Panc1 (cell line): Measurements from ENCODE around the gene MAMDC2. TPM values are rescaled to one million over a fixed set of nuclear protein-coding genes. Genes with fewer than 3 reads are reported as not detected.

ENCODE experiments used
- ATAC-seq: fragments of 200-7000 bp; cut with Tn5 transposase; 2 replicates; pipeline ENCODE4 v1.9.1; 2020; ENCODE audit warnings: mild to moderate bottlenecking, moderate library complexity
- BruUV-seq: library from RNA; stranded (reverse); fragments of 400-500 nt; replicated peaks from 2 replicates; lab custom pipeline; 2021; lab: Mats Ljungman, UMichigan
- CTCF ChIA-PET: fragments of 300-600 bp; sonication (Branson Sonifier 250); formaldehyde crosslinking; loops from one replicate; lab custom pipeline; 2022; ENCODE audit warnings: antibody characterized with exemption; lab: Charles Lee
- POLR2A ChIA-PET: fragments of 300-600 bp; sonication (Branson Sonifier 250); formaldehyde crosslinking; loops from one replicate; lab custom pipeline; 2022; ENCODE audit warnings: antibody characterized with exemption; lab: Charles Lee
- DNase-seq: peaks from one replicate; pipeline ENCODE4 v3.0.0-alpha.2; 2010; ENCODE audit warnings: low read depth, low spot score
- H3K27ac ChIP-seq: 2 replicates; pipeline ENCODE4 v1.5.1; 2011; ENCODE audit warnings: mild to moderate bottlenecking, low read length, inconsistent platforms
- H3K27me3 ChIP-seq: fragments of 200-500 bp; sonication (Bioruptor generic); 2 replicates; pipeline ENCODE4 v1.6.0; 2014; ENCODE audit warnings: low read length, inconsistent platforms; ENCODE audit not compliant: control insufficient read depth, insufficient read depth
- H3K36me3 ChIP-seq: fragments of 200-500 bp; sonication (Bioruptor generic); 2 replicates; pipeline ENCODE4 v1.5.1; 2014; ENCODE audit warnings: inconsistent platforms, mild to moderate bottlenecking, low read length, moderate library complexity; ENCODE audit not compliant: control insufficient read depth, insufficient read depth
- H3K4me1 ChIP-seq: 2 replicates; pipeline ENCODE4 v1.5.1; 2011; ENCODE audit warnings: inconsistent platforms, mild to moderate bottlenecking, low read length, moderate library complexity; ENCODE audit not compliant: control insufficient read depth, insufficient read depth
- H3K4me3 ChIP-seq, 2 experiments: 2 replicates each; pipeline ENCODE4 v1.5.1; 2011 to 2012; ENCODE audit warnings: low read depth in 2 of 2, low read length in 2 of 2, mild to moderate bottlenecking in 2 of 2, inconsistent platforms in 1 of 2, moderate library complexity in 1 of 2
- H3K9me3 ChIP-seq: fragments of 200-500 bp; sonication (Bioruptor generic); 2 replicates; pipeline ENCODE4 v1.5.1; 2014; ENCODE audit warnings: low read depth, mild to moderate bottlenecking, inconsistent platforms, low read length, moderate library complexity; ENCODE audit not compliant: control insufficient read depth, insufficient read depth
- POLR2AphosphoS5 ChIP-seq: IDR thresholded peaks from 2 replicates; pipeline ENCODE4 v1.6.1; 2012; ENCODE audit warnings: mild to moderate bottlenecking, low read depth, low read length, moderate library complexity
- SIN3A ChIP-seq: IDR thresholded peaks from 2 replicates; pipeline ENCODE4 v1.6.1; 2012; ENCODE audit warnings: low read depth, mild to moderate bottlenecking, low read length, moderate library complexity, borderline replicate concordance; ENCODE audit not compliant: insufficient read depth
- TCF7L2 ChIP-seq: IDR thresholded peaks from 2 replicates; pipeline ENCODE4 v1.6.1; 2011; ENCODE audit warnings: mild to moderate bottlenecking, low read depth, low read length, inconsistent platforms
- in situ Hi-C: cut with HindIII; loops from 2 replicates; pipeline ENCODE4 v1.10.0; 2016; ENCODE audit warnings: low sequenced_read_pairs, low pct_unique_long_range_greater_than_20kb
- intact Hi-C: fragments of 100-400 bp; cut with micrococcal nuclease; formaldehyde crosslinking; loops from one replicate; pipeline ENCODE4 v1.10.0; 2022; ENCODE audit not compliant: unreplicated experiment
- total RNA-seq: library from RNA; stranded (reverse); gene quantifications from one replicate; pipeline ENCODE4 v1.2.1, GENCODE V29; 2021; ENCODE audit not compliant: unreplicated experiment
- TF ChIP-seq, protein P1 (sequence below), 2 experiments: IDR thresholded peaks; 2 replicates each; pipeline ENCODE4 v1.6.1; 2011 to 2012; ENCODE audit warnings: low read depth in 2 of 2, control low read depth in 1 of 2, low read length in 1 of 2, mild to moderate bottlenecking in 1 of 2, moderate library complexity in 1 of 2; ENCODE audit not compliant: insufficient read depth in 1 of 2
- TF ChIP-seq, protein P2 (sequence below): fragments of 450-650 bp; IDR thresholded peaks from 2 replicates; pipeline ENCODE4 v1.5.1; 2017; ENCODE audit warnings: mild to moderate bottlenecking

Gene MAMDC2
- total RNA-seq, 1 experiment from 2014 or later, result 1.5 TPM

DNA sequence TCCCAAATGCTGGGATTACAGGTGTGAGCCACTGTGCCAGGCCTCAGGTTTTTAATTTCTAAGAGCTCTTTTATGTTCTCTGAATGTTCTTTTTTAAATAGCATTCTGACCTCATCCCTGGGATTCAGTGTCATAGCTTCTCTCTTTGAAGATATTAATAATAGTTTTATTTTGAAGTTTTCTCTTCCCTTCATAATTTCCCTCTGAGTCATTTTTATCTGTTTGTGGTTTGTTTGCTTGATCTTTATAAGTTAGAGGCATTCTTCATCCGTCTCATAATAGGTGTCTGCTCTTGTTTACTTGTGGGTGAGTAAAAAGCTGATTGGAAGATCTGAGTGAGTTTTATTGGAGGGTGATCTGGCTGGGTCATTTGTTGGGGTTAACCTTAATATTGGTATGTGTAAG is 12.5 kb upstream of the MAMDC2 start:
- no peak overlapping the region for H3K27ac ChIP-seq
- in situ Hi-C loops (no loop called here), intact Hi-C loops (no loop called here)
- H3K36me3 ChIP-seq, result no peaks in the 10 kb centered on the region
- no peaks in the 10 kb centered on the region for H3K4me1 ChIP-seq
- CTCF ChIA-PET, result no interaction called here
- no peak overlapping the region for H3K4me3 ChIP-seq
- DNase-seq (no peak), ATAC-seq (no peak)
- POLR2A ChIA-PET, result no interaction called here
- no TSS peak for BruUV-seq
- no peaks in the 10 kb centered on the region for H3K9me3 ChIP-seq
- no peak for TF ChIP-seq SIN3A
- TF ChIP-seq, protein P1, sequence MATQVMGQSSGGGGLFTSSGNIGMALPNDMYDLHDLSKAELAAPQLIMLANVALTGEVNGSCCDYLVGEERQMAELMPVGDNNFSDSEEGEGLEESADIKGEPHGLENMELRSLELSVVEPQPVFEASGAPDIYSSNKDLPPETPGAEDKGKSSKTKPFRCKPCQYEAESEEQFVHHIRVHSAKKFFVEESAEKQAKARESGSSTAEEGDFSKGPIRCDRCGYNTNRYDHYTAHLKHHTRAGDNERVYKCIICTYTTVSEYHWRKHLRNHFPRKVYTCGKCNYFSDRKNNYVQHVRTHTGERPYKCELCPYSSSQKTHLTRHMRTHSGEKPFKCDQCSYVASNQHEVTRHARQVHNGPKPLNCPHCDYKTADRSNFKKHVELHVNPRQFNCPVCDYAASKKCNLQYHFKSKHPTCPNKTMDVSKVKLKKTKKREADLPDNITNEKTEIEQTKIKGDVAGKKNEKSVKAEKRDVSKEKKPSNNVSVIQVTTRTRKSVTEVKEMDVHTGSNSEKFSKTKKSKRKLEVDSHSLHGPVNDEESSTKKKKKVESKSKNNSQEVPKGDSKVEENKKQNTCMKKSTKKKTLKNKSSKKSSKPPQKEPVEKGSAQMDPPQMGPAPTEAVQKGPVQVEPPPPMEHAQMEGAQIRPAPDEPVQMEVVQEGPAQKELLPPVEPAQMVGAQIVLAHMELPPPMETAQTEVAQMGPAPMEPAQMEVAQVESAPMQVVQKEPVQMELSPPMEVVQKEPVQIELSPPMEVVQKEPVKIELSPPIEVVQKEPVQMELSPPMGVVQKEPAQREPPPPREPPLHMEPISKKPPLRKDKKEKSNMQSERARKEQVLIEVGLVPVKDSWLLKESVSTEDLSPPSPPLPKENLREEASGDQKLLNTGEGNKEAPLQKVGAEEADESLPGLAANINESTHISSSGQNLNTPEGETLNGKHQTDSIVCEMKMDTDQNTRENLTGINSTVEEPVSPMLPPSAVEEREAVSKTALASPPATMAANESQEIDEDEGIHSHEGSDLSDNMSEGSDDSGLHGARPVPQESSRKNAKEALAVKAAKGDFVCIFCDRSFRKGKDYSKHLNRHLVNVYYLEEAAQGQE (IDR thresholded peaks at IDR 0.05; ENCODE audit: insufficient read depth in 1 of 2, low read depth in 2 of 2, low read length in 1 of 2), result no peak
- TF ChIP-seq, protein P2, sequence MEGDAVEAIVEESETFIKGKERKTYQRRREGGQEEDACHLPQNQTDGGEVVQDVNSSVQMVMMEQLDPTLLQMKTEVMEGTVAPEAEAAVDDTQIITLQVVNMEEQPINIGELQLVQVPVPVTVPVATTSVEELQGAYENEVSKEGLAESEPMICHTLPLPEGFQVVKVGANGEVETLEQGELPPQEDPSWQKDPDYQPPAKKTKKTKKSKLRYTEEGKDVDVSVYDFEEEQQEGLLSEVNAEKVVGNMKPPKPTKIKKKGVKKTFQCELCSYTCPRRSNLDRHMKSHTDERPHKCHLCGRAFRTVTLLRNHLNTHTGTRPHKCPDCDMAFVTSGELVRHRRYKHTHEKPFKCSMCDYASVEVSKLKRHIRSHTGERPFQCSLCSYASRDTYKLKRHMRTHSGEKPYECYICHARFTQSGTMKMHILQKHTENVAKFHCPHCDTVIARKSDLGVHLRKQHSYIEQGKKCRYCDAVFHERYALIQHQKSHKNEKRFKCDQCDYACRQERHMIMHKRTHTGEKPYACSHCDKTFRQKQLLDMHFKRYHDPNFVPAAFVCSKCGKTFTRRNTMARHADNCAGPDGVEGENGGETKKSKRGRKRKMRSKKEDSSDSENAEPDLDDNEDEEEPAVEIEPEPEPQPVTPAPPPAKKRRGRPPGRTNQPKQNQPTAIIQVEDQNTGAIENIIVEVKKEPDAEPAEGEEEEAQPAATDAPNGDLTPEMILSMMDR, result no peak
- no peak for TF ChIP-seq TCF7L2
- no peak for TF ChIP-seq POLR2AphosphoS5
- no peaks in the 10 kb centered on the region for H3K27me3 ChIP-seq

DNA sequence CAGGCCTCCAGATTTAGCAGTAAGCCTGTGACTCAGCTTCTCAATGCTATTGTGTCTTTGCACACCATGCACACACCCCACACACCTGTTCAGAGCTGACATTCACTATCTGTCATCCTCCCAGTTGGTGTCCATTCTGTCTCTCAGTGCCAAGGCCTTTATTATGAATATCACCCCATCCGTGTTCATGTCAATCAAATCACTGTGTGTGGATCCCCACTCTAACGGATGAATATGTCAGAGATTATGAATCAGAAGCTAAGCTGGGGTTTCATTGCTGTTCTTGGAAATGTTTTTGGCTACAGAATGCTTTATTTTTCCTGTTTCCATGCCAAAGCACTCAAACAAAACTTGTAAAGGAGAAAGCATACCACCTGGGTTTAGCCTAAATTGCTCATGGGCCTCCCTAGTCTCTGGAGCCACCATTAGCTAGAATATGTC is 9.4 kb upstream of the MAMDC2 start:
- POLR2A ChIA-PET, result no interaction called here
- DNase-seq, result no peak

More for the DNA sequence above, 9.4 kb upstream of the MAMDC2 start:
- CTCF ChIA-PET, result no interaction called here
- TF ChIP-seq, protein P1 (IDR thresholded peaks at IDR 0.05; ENCODE audit: insufficient read depth in 1 of 2, low read depth in 2 of 2, low read length in 1 of 2), result no peak
- Histone ChIP-seq H3K36me3 (no peaks in the 10 kb centered on the region), H3K27me3 (no peaks in the 10 kb centered on the region), H3K4me3 (no peak overlapping the region), H3K9me3 (no peaks in the 10 kb centered on the region), H3K27ac (no peak overlapping the region), H3K4me1 (no peaks in the 10 kb centered on the region)
- ATAC-seq, result no peak
- intact Hi-C loops, result no loop called here
- in situ Hi-C loops, result no loop called here
- no TSS peak for BruUV-seq
